MM.1S (cell line): ENCODE data around the gene NASP.

Experiments used
- DNase-seq: peaks from one replicate; pipeline ENCODE4 v3.0.0-alpha.2; 2015
- H2AFZ ChIP-seq: fragments of 300-600 bp; sonication (generic); 2 replicates; pipeline ENCODE4 v1.6.0; 2016; ENCODE audit warnings: antibody characterized with exemption, low read length
- H3F3A ChIP-seq: fragments of 300-600 bp; sonication (generic); 2 replicates; pipeline ENCODE4 v1.6.1; 2016; ENCODE audit warnings: mild to moderate bottlenecking, antibody characterized with exemption, low read length, moderate library complexity, mixed read lengths; ENCODE audit not compliant: insufficient read depth
- H3K27ac ChIP-seq: fragments of 300-600 bp; sonication (generic); 2 replicates; pipeline ENCODE4 v1.5.1; 2016; ENCODE audit warnings: mild to moderate bottlenecking, low read length
- H3K27me3 ChIP-seq: fragments of 300-600 bp; sonication (generic); replicated peaks from 2 replicates; pipeline ENCODE4 v1.6.0; 2016; ENCODE audit warnings: low read length; ENCODE audit not compliant: insufficient read depth
- H3K36me3 ChIP-seq: fragments of 300-600 bp; sonication (generic); replicated peaks from 2 replicates; pipeline ENCODE4 v1.6.1; 2016; ENCODE audit warnings: mild to moderate bottlenecking, low read length, mixed read lengths; ENCODE audit not compliant: insufficient read depth
- H3K4me1 ChIP-seq: fragments of 300-600 bp; sonication (generic); 2 replicates; pipeline ENCODE4 v1.6.1; 2016; ENCODE audit warnings: low read length, mixed read lengths
- H3K4me2 ChIP-seq: fragments of 300-600 bp; sonication (generic); 2 replicates; pipeline ENCODE4 v1.6.0; 2016; ENCODE audit warnings: low read depth, low read length
- H3K4me3 ChIP-seq: fragments of 300-600 bp; sonication (generic); 2 replicates; pipeline ENCODE4 v1.5.1; 2016; ENCODE audit warnings: low read length, mixed read lengths
- H3K79me2 ChIP-seq: fragments of 300-600 bp; sonication (generic); 2 replicates; pipeline ENCODE4 v1.6.1; 2016; ENCODE audit warnings: mixed run types, low read length, mixed read lengths
- H3K9ac ChIP-seq: fragments of 300-600 bp; sonication (generic); 2 replicates; pipeline ENCODE4 v1.6.1; 2016; ENCODE audit warnings: low read length, mixed read lengths
- H3K9me2 ChIP-seq: fragments of 300-600 bp; sonication (generic); replicated peaks from 2 replicates; pipeline ENCODE4 v1.6.1; 2016; ENCODE audit warnings: mild to moderate bottlenecking, low read length, mixed read lengths; ENCODE audit not compliant: insufficient read depth
- H3K9me3 ChIP-seq: fragments of 300-600 bp; sonication (generic); replicated peaks from 2 replicates; pipeline ENCODE4 v1.6.1; 2016; ENCODE audit warnings: mild to moderate bottlenecking, low read length, mixed read lengths; ENCODE audit not compliant: insufficient read depth
- H4K20me1 ChIP-seq: fragments of 300-600 bp; sonication (generic); 2 replicates; pipeline ENCODE4 v1.6.1; 2016; ENCODE audit warnings: mild to moderate bottlenecking, low read length, moderate library complexity, mixed read lengths; ENCODE audit not compliant: insufficient read depth
- CTCF ChIP-seq: fragments of 300-600 bp; sonication (generic); IDR thresholded peaks from 2 replicates; pipeline ENCODE4 v1.5.1; 2016; ENCODE audit warnings: antibody characterized with exemption, low read length, mixed read lengths
- EZH2 ChIP-seq: fragments of 300-600 bp; sonication (generic); optimal IDR thresholded peaks from 2 replicates; pipeline ENCODE3; 2017; ENCODE audit warnings: low read depth, mild to moderate bottlenecking, antibody characterized with exemption, low read length, mixed read lengths
- EZH2phosphoT487 ChIP-seq: fragments of 300-600 bp; sonication (generic); IDR thresholded peaks from 2 replicates; pipeline ENCODE4 v1.6.1; 2018; ENCODE audit warnings: antibody characterized with exemption, low read length

The NASP gene

GRCh38 chr1:45667321-45668111 lies 83.7 kb downstream of the NASP start:
- no peak overlapping the region for H2AFZ ChIP-seq
- no peaks in the 10 kb centered on the region for H3K36me3 ChIP-seq
- no peaks in the 10 kb centered on the region for H3K4me1 ChIP-seq
- H4K20me1 ChIP-seq, result peaks cover 10% of the 10 kb centered on the region; the same call in 1 of the 2 replicates
- H3K9me2 ChIP-seq, result no peaks in the 10 kb centered on the region
- H3K79me2 ChIP-seq, result peaks cover 99% of the 10 kb centered on the region
- H3K27ac ChIP-seq, result no peak overlapping the region
- H3F3A ChIP-seq, result no peaks in the 10 kb centered on the region
- no peak for DNase-seq
- no peak for TF ChIP-seq EZH2
- no peak for TF ChIP-seq CTCF
- TF ChIP-seq EZH2phosphoT487, result no peak
- no peak overlapping the region for H3K4me3 ChIP-seq
- no peak overlapping the region for H3K4me2 ChIP-seq
- no peaks in the 10 kb centered on the region for H3K27me3 ChIP-seq
- H3K9me3 ChIP-seq, result no peaks in the 10 kb centered on the region
- H3K9ac ChIP-seq, result no peak overlapping the region
